Stomach (tissue), 9 donors: Measurements from ENCODE around the gene VASH2. TPM values are rescaled to one million over a fixed set of nuclear protein-coding genes. Genes with fewer than 3 reads are reported as not detected.

ENCODE experiments used
- DNase-seq, 2 donors: peaks; one replicate each; pipeline versions ENCODE4 v3.0.0 to v3.0.0-alpha.2; 2013 to 2019
- H3K27ac ChIP-seq, 5 donors: fragments of 200-600 bp in 4 of 5; sonication (generic) in 4 of 5; one replicate each; pipeline ENCODE4 v1.5.1; 2013 to 2019; ENCODE audit warnings: mild to moderate bottlenecking in 1 of 5, moderate library complexity in 1 of 5
- H3K27me3 ChIP-seq, 3 donors: fragments of 200-600 bp; sonication (generic); one replicate each; pipeline ENCODE4 v1.5.1; 2017 to 2019; ENCODE audit warnings: mixed run types in 1 of 3
- H3K36me3 ChIP-seq, 4 donors: fragments of 200-600 bp; sonication (generic); 1 replicate in 3 of 4; 2 replicates in 1 of 4; pipeline ENCODE4 v1.5.1; 2016 to 2019
- H3K4me1 ChIP-seq, 4 donors: fragments of 200-600 bp; sonication (generic); one replicate each; pipeline ENCODE4 v1.5.1; 2016 to 2019
- H3K4me3 ChIP-seq, 4 donors: fragments of 200-600 bp; sonication (generic) in 3 of 4; one replicate each; pipeline ENCODE4 v1.5.1; 2016 to 2019; ENCODE audit warnings: mild to moderate bottlenecking in 1 of 4
- H3K9me3 ChIP-seq, 4 donors: fragments of 200-600 bp; sonication (generic); one replicate each; pipeline ENCODE4 v1.5.1; 2016 to 2019
- EP300 ChIP-seq: sonication (generic); formaldehyde crosslinking; IDR thresholded peaks from one replicate; pipeline ENCODE4 v1.6.1; 2017; ENCODE audit warnings: antibody characterized with exemption
- POLR2A ChIP-seq, 4 donors: fragments of 450-650 bp; IDR thresholded peaks; one replicate each; pipeline ENCODE4 v1.6.1; 2016; ENCODE audit warnings: antibody characterized with exemption in 4 of 4, control low read depth in 2 of 4, mild to moderate bottlenecking in 1 of 4, moderate library complexity in 1 of 4
- POLR2AphosphoS5 ChIP-seq, 3 donors: sonication (generic); formaldehyde crosslinking; IDR thresholded peaks; one replicate each; pipeline ENCODE4 v1.6.1; 2016; ENCODE audit warnings: antibody characterized with exemption in 3 of 3
- WGBS, 5 donors: extraction: QIAGEN DNeasy Blood & Tissue Kit in 3 of 5; methylation state at CpG; one replicate each; pipeline versions ENCODE4 v1.1.5 to v1.1.7; 2013 to 2018; 5-methylcytosine and 5-hydroxymethylcytosine counted together
- intact Hi-C: fragments of 100-400 bp; cut with DNase I; formaldehyde crosslinking; loops from one replicate; pipeline ENCODE4 v1.15.1; 2023; ENCODE audit warnings: low total_unique reads
- polyA plus RNA-seq, 3 donors: library from polyadenylated mRNA; stranded (reverse); fragments of 200-250 nt; gene quantifications; one replicate each; pipeline ENCODE4 v1.2.3, GENCODE V29; 2013
- total RNA-seq, 5 donors: library from RNA; depleted of rRNA; stranded (reverse); fragments of >200 nt; gene quantifications; one replicate each; pipeline versions ENCODE4 v1.1.0 to v1.2.3, GENCODE V29; 2014 to 2016
- TF ChIP-seq, protein P1 (sequence below), 7 experiments: fragments of 450-650 bp in 4 of 7; fragments of 200-600 bp in 3 of 7; sonication (generic) in 3 of 7; IDR thresholded peaks; one replicate each; pipeline ENCODE4 v1.5.1; 2016 to 2019; ENCODE audit warnings: antibody characterized with exemption in 7 of 7, control low read depth in 2 of 7, mild to moderate bottlenecking in 1 of 7
- donor health status: healthy with polysubstance abuse.
- donor health status: Bipolar disorder and iron deficiency.
- donor health status: healthy.

The VASH2 gene
- total and polyA plus RNA-seq, 8 donors = 0.13 to 10.3 (median 0.93) TPM; not detected in 4

DNA sequence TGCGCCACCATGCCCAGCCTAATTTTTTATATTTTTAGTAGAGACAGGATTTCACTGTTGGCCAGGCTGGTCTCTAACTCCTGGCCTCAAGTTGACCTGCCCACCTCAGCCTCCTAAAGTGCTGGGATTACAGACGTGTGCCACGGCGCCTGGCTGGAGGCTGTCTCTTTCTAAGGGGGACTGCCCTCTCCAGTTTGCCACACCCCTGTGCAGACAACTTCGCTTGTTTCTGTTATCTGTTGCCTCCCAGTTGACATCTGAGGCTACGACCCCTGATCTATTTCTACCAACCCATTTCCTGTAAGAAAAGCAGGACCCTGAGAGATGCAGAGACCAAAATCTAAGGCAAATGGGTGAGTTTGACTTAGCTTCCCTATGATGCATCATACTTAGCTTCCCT lies 24.0 kb upstream of the VASH2 start:
- H3K27me3 ChIP-seq = no peaks in the 10 kb centered on the region
- no peak for DNase-seq
- no peak for TF ChIP-seq POLR2AphosphoS5 (IDR thresholded peaks at IDR 0.05)
- TF ChIP-seq POLR2A (IDR thresholded peaks at IDR 0.05) = no peak
- TF ChIP-seq, protein P1, sequence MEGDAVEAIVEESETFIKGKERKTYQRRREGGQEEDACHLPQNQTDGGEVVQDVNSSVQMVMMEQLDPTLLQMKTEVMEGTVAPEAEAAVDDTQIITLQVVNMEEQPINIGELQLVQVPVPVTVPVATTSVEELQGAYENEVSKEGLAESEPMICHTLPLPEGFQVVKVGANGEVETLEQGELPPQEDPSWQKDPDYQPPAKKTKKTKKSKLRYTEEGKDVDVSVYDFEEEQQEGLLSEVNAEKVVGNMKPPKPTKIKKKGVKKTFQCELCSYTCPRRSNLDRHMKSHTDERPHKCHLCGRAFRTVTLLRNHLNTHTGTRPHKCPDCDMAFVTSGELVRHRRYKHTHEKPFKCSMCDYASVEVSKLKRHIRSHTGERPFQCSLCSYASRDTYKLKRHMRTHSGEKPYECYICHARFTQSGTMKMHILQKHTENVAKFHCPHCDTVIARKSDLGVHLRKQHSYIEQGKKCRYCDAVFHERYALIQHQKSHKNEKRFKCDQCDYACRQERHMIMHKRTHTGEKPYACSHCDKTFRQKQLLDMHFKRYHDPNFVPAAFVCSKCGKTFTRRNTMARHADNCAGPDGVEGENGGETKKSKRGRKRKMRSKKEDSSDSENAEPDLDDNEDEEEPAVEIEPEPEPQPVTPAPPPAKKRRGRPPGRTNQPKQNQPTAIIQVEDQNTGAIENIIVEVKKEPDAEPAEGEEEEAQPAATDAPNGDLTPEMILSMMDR (IDR thresholded peaks at IDR 0.05) = no peak
- TF ChIP-seq EP300 = no peak
- no peaks in the 10 kb centered on the region for H3K9me3 ChIP-seq
- intact Hi-C loops = no loop called here
- H3K4me3 ChIP-seq = no peak overlapping the region
- H3K4me1 ChIP-seq = no peaks in the 10 kb centered on the region
- 63 to 86% (median 79%) methylated on average over 6 of the region's 6 CpGs for WGBS, 5 donors
- no peak overlapping the region for H3K27ac ChIP-seq
- H3K36me3 ChIP-seq = no peaks in the 10 kb centered on the region

DNA sequence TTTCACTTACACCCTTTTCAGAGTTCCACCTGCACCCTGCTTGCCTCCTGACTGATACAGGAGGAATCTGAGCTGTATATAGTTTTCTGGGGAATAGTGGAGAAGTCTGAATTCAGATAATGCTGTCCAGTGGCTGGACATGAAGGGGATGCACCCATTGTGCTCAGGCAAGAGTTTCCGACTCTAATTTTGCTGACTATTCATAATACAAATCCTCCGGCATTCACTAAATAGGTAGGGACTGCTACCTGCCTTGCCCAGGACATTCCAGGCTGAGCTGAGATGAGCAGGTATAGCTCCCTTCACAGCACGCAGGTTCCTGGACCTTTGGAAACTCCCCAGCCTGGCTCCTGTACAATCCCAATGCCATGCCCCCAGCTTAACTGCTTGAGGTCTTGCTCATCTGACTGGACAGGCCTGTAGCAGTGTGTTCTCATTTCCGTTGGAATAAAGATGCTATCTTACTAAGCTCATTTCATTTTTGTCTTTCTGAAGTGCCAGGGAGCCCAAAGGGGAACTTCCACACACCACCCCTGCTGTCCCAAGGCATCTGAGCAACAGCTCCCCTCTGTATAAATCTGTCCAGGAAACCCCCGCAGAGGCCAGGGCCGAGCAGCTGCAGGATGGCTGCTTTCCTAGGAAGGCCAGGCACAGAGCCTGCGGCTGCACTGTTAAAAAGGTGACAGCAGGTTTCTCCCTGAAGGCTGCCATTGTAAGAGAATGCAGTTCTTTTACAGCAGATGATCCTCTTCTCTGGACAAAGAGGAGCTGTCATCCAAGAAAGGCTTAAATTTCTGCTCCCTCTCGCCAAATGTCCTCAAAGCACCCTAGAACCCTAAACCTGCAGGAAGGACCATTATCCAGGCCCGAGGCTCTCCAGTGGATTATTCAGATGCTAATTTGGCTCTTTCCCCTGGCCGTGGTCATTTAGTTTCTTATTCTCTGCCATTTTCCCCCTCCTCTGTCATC lies 21.7 kb upstream of the VASH2 start:
- Histone ChIP-seq H3K36me3 (no peaks in the 10 kb centered on the region), H3K4me3 (no peak overlapping the region), H3K4me1 (no peaks in the 10 kb centered on the region), H3K27me3 (no peaks in the 10 kb centered on the region), H3K27ac (peak overlapping the region in 2 of 5 donors; percentile 1 to 8), H3K9me3 (no peaks in the 10 kb centered on the region)
- DNase-seq = no peak
- TF ChIP-seq EP300 (no peak), POLR2AphosphoS5 (IDR thresholded peaks at IDR 0.05) (no peak), POLR2A (IDR thresholded peaks at IDR 0.05) (no peak)
- TF ChIP-seq, protein P1 (IDR thresholded peaks at IDR 0.05) = no peak
- intact Hi-C loops = no loop called here
- WGBS, 5 donors = 54 to 73% (median 57%) methylated on average over 10 of the region's 10 CpGs

DNA sequence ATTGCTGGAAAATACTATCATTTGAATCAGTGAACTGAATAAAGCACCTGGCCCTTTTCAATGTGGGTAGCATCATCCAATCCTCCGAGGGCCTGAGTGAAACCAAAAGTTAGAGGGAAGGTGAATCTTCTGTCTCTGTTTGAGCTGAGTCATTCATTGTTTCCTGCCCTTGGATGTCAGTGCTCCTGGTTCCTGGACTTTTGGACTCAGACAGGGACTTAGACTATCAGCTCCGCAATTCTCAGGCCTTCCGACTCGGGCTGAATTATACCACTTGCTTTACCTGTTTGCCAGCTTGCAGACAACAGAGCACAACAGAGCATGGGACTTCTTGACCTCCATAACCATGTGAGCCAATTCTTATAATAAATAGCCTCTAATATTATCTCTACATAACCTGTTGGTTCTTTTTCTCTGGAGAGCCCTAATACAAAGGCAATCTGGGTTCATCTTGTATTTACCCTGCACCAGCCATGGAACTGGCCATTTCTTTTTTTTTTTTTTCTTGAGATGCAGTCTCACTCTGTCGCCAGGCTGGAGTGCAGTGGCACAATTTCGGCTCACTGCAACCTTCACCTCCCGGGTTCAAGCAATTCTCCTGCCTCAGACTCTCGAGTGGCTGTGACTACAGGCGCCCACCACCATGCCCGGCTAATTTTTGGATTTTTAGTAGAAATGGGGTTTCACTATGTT lies 19.2 kb upstream of the VASH2 start:
- 75 to 89% (median 82%) methylated on average over 10 of the region's 10 CpGs for WGBS, 5 donors

More for the DNA sequence above, 19.2 kb upstream of the VASH2 start:
- Histone ChIP-seq H3K4me1 (no peaks in the 10 kb centered on the region), H3K9me3 (no peaks in the 10 kb centered on the region), H3K27ac (no peak overlapping the region), H3K27me3 (no peaks in the 10 kb centered on the region), H3K4me3 (no peak overlapping the region), H3K36me3 (no peaks in the 10 kb centered on the region)
- intact Hi-C loops = no loop called here
- TF ChIP-seq EP300 (no peak), POLR2A (IDR thresholded peaks at IDR 0.05) (no peak), POLR2AphosphoS5 (IDR thresholded peaks at IDR 0.05) (no peak)
- TF ChIP-seq, protein P1 (IDR thresholded peaks at IDR 0.05) = no peak
- DNase-seq = no peak
